GM18861 (cell line): Measurements from ENCODE around the gene BAIAP3.

Experiments
- ATAC-seq: cut with Tn5 transposase; IDR thresholded peaks from one replicate; pipeline ENCODE4 v1.9.1; 2021; ENCODE audit not compliant: unreplicated experiment

The BAIAP3 gene

DNA sequence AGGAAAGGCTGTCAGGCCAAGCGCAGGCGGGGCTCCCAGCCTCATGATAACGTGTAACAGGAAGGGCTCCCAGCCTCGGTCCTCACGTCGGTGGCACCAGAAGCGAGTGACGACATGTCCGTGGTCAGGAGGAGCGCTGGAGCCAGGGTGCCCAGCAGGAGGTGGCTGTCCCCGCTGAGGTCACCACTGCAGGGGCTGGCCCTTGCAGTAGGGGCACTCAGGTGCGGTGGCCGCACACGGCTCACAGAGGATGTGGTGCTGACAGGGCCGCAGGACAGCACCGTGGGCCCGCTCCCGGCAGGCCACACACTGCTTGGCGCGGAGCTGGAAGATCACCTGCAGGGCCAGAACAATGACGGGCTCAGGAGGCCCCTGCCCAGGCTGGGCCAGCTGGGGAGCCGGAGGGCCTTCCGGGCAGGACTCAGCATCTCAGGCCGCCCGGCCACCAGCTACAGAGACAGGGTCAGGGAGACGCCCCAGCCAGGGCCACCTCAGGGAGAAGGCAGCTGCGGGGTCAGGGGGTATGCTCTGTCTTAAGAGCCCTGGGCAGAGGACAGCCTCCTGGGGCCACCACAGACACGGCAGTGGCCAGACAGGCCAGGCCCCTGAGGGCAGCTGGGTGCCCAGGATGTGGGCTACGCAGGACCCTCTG is 32.7 kb downstream of the BAIAP3 start:
- ATAC-seq = no peak

DNA sequence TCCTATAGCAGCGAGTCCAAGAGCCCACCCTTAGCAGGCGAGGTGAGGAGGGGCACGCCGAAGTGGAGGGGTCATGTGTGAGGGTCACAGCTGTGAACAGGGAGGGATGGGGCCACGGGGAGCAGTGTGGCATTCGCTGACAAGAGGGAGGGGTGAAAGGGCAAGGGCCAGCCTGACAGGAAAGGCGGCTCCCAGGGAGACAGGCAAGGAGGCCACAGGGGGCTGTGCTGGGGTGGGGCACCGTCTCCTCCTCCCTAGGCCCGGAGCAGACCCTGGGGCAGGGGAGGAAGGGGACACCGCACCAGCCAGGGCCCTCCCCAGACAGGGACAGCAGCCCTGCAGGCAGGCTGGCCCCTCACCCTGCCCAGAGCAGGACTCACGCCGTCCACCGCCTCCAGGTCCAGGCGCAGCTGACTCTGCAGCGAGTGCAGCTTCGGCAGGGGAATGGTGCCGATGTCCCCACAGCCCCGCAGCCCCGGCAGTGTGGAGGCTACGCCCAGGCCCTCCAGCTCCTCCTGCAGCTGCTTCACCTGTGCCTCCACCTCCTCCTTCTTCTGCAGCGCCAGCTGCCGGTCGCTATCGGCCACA is 33.4 kb downstream of the BAIAP3 start:
- ATAC-seq = no peak

DNA sequence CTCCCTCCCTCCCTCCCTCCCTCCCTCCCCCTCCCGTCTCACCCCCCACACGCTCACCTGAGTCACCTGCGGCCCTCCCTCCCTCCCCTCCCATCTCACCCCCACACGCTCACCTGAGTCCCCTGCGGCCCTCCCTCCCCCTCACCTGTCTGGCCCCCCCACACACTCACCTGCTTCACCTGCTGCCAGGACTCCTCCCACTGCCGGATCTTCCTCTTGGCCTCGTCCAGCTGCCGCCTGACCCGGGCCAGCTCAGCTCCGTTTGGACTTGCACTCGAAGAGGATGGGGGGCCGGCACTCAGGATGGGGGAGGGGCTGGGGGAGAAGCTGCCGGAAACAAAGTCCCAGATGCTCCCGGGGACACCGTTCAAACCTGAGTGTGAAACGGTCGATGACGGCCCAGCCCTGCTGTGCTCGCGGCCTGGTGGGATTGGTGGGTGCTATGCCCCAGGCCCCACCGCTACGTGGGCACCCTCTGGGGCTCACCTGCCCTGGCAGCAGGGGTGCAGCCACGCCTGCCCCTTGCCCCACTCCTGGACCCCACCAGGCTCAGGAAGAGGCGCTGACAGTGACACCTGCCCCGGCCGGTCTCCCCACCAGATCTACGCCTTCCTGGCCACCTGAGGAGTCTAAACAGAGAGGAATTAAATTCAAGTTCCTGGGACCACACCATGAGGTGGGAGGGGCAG is 34.2 kb downstream of the BAIAP3 start:
- no peak for ATAC-seq

DNA sequence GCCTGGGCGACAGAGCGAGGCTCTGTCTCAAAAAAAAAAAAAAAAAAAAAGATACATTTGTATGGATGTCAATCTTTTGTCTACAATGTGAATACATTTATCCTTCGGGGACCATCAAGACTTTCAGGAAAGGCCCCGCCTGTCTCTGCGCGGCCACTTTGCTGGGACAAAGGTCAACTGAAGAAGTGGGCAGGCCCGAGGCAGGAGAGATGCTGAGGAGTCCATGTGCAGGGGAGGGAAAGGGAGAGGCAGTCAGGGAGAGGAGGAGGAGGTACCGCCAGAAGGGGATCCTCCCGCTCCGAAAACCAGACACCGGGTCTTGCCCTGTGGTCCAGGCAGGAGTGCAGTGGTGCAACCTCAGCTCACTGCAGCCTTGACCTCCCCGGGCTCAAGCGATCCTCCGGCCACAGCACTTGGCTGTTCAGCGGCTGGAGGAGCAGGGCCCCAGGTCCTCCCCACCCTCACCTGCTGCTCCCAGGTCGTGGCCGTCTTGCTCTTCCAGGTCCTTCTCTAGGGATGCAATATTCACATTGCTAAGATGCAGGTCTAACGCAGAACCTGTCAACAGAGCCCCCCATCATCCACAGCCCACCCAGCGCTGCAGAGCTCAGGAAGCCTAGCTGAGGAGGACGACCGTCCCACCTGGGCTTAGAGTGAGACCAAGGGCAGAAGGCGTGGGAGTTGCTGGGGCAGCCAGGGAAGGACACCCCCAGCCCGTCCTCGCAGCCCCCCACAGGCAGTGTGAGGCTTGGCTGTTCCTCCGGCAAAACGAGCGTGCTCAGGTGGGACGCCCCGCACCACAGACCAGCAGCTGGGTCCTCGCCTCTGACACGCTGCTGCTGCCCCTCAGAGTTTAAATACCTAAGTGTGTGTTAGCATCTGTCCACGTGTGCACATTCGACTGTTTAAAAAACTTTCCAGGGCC is 37.9 kb downstream of the BAIAP3 start:
- no peak for ATAC-seq

DNA sequence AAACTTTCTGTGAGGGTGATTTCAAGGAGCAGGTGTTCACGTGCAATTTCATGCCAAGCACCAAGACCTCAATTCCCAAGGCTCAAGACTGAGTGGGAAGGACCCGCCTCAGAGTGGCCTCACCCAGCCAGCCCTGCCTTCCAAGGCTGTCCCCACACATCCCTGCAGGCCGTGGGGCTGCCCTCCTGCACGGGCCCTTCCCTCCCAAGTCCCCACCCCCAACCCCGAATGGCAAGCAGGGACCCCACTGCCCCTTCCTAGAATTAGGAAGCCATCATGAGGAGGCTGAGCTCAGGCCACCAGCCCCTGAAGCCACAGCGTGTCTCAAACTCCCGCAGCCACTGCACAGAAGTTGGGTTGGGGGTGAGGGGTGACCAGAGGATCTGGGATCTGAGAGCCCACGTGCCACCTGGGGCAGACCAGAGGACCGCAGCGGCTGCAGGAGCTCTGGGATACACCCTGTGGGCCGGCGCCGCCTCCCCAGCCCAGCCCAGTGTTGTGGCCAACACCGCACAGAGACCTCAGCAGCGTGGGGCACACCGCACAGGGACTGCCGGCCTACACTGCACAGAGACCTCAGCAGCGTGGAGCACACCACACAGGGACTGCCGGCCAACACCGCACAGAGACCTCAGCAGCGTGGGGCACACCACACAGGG is 39.0 kb downstream of the BAIAP3 start:
- ATAC-seq = no peak

DNA sequence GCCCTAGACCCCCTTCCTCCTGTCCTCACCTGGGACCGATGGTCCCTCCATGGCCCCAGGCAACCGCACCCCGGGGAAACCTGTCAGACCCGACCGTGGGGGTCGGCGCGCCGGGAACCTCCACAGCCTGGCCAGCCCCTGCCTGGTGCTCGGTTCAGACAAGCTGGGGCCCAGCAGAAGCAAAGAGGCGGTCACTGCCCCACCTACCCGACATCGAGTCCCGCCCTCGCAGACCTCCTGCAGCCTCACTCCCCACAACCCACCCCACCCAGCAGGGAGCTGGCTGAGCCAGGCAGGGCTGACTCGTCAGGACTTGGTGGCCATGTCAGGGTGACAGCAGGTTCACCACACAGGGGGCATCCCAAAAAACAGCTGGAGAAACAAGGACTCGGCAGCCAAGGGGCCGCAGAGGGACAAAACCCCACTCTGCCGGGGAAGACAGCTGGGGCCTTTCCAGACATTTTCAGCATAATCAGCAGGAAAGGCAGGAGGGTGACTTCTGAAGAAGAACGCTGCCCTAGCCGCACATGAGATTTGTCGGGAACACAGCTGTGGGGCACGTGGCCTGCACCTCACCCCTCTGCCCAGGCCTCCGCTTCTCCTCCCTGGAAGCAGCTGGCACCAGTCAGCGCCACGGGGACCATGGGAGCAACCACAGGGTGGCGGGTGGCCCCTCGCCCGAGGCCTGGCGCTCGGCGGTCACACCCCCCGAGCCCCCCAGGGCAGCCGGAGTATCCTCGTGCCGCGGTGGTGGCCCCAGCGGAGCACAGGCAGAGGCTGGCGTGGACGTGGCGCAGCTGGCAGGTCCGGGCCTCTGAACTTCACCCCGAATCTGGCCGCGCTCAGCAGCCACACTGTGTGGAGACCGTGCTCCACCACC is 41.2 kb downstream of the BAIAP3 start:
- no peak for ATAC-seq

DNA sequence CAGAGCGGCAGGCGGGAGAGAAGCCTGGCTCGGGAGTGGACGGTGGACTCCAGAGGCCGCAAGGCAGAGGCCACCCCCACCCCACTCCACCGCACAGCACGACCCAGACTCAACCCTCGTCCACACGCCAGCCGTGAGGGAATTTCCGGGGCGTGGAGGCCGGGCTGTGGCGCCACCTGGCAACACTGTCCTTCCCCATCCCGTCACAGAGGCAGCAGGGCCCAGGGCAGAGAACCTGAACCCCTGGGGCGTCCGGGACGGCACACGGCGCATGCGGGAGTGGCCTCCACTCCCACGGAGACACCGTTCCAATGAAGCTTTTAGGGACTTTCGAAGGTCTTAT is 41.8 kb downstream of the BAIAP3 start:
- ATAC-seq = no peak

DNA sequence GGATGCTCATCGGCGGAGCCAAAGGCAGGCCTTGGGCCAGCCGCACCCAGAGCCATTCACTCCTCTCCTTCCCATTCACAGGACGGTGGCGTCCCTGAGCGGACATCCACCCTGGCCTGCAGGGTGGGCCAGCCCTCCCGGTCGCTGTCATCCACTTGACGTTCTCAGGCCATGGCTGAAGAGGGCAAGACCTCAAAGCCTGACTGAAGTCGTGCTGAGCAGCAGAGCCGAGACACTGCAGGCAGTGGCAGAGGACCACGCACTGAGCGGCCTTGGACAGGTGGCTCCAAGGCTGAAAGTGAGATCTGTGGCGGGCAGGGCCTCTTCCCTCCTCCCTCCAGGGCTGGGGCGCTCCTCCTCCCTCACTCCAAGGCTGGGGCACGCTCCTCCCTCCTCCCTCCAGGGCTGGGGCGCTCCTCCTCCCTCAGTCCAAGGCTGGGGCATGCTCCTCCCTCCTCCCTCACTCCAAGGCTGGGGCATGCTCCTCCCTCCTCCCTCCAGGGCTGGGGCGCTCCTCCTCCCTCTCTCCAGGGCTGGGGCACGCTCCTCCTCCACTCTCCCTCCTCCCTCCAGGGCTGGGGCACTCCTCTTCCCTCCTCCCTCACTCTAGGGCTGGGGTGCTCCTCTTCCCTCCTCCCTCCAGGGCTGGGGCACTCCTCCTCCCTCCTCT is 42.4 kb downstream of the BAIAP3 start:
- no peak for ATAC-seq

DNA sequence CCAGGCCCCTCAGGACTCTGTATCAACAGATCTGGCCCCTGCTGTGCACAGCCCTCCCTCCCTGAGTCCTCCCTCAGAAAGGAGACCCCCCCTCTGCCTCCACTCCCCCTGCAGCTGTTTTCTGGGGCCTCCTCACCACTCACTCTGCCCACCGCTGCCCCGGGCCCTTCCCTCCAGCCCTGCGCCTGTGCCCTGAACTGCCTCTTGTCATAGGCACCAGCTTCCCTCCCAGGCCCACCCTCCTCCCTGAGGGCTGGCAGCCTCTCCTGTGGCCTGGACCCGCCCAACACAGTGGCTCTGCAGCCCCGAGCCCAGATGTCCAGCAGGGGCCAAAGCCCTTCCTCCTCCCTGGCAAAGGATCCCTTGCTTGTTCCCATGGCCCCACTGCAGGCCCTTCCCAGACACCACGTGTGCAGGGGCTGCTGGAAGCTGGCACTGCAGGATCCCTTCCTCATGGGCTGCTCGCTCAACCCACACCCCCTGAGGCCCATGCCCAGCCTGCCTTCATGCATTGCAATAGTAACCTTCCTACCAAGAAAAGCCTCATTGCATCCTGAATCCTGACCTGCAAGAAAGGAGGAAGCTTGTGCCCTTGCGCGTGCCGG is 44.1 kb downstream of the BAIAP3 start:
- no peak for ATAC-seq

DNA sequence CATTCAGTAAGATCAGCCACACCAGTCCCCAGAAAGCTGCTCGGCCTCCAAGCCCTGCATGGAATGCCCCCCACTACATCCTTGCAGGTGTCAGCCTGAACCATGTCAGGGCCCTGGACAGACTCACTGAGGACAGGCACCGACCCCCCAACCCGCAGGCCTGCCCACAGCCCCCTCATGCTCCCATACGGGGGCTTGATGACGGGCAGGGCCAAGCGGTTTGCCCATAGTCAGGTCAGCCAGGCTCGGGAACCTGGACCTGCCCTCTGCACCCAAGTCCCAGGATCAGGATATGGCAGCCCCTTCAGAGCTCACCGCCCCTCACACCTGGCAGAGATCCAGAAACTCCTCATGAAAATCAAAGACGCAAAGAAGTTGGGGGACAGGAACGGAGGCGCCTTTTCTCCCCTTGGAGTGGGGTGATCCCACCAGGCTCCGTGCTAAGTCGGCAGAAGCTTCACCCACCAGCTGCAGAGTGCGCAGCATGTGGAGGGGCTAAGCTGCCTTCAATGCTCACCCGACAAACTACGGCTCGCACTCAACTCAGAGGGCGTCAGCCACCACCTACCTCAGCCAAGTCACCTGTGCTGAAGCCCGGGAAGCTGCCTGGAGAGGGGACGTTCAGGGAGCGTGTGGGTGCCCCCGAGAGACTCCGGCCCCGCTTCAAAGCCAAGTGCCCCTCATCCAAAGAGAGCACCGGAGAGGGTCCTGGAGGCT is 44.8 kb downstream of the BAIAP3 start:
- no peak for ATAC-seq

DNA sequence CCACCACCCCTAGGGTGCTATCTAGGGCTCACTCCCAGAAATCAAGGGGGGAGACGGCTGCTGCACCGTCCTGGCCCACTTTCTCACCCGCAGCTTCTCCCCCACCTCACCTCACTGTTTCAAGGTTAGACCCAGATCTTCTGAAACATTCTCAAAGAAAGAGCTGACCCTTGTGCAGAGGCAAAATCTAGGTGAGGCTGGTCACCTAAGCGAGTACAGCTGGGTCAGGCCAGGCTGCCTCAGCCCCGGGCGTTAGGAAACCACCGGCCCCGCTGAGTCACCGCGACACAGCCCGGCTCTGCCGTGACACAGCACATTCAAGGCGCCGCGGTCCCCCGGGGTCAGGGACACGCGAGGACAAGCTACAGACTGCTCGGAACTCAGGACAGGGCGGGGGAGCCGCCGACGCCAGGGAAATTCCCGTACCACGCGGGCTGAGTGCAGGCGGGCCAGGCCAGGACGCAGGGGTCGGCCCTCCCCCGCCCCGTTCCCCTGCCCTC is 45.4 kb downstream of the BAIAP3 start:
- ATAC-seq = no peak

DNA sequence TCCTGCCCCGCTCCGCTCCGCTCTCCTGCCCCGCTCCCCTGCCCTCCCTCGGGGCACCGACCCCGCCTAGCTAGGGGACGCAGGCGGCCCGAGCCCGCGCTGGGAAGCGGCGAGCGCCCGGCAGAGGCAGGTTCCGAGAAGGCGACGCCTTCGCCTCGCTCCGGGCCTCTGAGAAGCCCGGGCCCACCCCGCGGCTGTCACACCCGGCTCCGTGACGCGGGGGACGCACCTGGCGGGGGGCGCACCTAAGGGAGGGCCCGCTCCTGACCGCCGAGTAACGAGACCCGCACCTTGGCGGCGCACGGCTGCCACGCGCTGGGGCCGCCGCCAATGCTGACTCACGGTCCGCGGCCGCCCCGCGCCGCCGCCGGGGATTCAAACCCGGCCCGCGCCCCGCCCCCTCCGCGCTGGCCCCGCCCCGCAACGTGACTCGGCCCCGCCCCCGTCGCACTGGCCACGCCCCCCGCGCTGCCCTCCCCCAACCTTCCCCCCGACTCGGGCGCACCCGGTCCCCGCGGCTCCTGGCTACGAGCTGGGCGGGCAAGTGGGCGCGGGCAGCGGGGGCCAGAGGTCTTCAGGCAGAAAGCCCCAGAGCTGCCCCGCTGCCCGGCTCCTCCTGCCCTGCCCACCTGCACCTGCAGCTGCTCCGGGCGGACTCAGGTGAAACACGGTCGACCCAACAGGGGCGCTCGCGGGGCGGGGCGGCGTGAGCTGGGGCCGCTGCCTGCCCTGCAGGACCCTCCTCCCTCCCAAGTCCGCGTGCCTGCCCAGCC is 46.0 kb downstream of the BAIAP3 start:
- no peak for ATAC-seq

DNA sequence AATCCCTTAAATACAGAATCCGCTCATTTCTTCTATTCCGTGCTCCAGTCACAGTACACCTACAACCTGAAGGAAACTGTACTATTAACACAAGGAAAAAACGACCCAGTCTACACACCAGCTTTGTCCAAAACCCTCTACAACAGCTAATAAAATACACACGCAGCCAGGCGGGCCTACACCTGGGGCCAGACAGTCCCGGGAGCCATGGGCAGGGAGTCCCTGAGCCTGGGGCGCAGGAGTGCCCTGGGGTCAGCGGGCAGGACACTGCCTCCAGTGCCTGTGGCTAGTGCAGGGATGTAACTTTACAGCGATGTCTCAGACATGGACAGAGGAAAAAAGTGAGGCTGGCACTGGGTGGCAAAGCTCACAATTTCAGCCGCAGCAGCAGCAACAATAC is 46.8 kb downstream of the BAIAP3 start:
- no peak for ATAC-seq

DNA sequence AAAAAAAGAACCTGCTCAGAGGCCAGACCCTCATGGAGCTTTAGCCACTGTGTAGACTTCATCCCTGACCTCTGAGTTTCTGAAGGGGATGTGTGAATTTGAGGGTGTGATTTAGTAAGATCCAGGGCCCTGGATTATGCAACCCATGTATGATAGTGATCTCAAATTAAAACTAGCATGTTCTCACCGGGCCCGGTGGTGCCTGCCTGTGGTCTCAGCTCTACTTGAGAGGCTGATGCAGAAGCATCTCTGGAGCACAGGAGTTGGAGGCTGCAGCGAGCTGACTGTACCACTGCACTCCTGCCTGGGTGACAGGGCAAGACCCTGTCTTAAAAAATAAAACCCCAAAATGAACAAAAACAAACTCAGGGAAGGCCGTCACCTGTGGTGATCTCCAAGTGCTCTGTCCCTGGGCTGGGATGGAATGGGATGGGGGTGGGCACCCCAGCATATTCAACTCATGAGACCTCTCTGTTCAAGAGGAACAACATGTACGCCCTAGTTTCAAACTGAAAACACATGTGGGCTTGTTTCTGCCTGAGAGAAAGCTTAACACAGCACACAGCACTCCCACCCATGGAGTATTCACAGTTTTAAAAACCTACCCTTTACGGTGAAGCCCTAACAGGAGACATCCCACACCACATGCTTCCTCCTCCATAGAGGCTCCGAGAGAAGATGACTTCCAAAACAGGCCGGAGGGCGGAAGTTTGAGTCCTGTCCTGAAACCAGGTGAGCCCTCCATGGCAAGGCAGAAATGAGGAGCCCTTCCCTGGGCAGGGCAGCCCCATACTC is 48.4 kb downstream of the BAIAP3 start:
- ATAC-seq = no peak

DNA sequence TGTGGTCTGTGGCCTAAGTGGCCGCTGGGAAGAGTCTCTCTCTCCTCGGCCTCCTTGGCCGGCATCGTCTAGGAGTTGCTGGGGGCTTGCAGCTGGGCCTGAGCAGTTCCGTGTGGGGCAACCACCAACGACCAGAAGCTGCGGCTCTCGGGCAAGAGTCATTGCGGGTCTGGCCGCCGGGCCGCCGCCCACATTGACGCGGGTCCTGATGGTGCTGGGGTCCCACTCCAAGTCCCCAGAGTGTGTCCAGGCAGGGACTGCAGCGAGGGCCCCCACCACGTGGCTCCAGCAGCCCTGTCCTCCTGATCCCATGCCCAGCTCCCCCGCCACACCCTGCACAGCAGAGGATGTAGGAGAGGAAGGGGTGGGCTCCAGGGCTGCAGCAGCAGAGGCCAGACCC is 50.1 kb downstream of the BAIAP3 start:
- no peak for ATAC-seq

DNA sequence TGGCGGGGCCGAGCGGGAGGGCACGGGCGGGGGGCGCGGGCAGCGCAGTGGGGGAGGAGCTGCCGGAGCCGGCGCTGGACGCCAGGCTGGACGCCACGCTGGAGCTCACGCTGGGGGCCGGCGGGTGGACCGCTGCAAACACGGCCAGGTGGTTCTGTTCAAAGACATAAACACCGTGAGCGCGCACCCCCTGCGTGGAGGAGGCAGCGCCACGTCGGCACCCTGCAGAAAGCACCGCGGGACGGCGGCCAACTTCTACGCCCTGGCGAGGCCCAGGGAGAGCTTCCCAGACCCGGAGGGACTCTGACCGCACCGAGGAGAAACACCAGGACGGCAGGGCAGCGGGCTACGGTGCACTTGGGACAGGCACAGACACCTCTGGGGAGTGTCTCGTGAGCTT is 51.8 kb downstream of the BAIAP3 start:
- no peak for ATAC-seq

DNA sequence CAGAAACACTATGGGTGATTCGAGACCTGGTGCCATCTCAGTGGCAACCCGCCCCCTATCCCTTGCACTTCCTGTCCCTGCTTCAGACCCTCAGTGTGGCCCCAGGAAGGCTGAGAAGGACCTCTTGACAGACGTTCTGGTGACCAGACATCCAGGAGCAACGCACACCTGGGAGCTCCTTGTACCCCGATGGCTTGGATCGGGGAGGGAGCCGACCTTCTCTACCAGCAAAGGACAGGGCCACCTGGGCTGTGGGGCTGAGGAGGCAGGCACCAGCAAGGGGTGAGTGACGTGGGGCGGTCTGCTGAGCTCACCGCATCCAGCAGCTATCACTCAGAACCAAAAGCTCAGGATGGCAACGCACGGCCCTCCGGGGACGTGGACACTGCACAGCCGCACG is 53.9 kb downstream of the BAIAP3 start:
- no peak for ATAC-seq
